ENCODE data around the gene PER2. TPM values are rescaled to one million over a fixed set of nuclear protein-coding genes. Genes with fewer than 3 reads are reported as not detected.

Gene PER2
- total RNA-seq, 2 donors from 2014 or later = 5.2 to 9.4 TPM

DNA sequence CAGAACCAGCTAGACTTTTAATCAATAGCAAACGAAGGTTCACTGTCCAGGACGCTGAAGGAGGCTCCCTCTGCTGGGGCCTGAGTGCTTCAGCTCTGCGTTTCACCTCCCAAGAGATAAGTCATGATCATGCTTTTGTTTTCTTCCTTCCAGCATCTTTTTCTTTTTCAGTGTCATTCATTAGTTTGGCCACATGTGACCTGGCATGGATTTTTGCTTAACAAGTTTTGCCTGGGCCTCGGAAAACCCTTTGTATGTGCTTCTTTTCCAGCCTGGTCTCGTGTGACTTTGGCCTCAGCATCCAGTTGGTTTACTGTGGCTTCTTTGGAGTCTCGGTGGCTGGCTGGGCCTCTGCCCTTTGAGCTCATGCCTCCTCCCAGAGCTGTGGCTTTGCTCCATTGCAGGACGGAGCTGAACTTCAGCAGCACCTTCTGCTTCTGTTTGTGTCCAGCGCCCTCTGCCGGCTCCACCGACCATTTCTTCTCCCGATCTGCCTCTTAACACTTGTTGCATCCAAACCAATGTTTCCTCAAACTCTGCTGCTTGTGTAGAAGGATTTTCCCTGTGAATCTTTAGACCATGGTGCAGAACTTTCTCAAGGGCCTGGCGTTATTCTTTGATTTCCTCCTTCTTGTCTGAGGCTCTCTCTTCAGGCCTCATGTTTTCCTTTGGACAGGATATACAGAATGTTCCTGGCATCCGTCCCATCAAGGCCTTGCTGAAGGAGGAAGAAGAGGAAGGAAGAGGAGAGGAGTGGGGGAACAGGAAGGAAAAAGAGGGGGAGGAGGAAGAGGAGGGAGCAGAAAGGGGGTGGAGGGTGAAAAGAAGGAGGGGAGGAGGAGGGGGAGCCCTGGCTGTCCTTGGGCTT is 25.0 kb downstream of the PER2 start:
- H3K4me1 ChIP-seq = peaks cover 0 to 38% of the 10 kb centered on the region in 2 donors
- no peaks in the 10 kb centered on the region for H3K27me3 ChIP-seq
- peak; percentile 97 for DNase-seq (ENCODE audit: low spot score)
- H3K9me3 ChIP-seq = no peaks in the 10 kb centered on the region
- H3K27ac ChIP-seq = peak overlapping the region; percentile 23 to 35
- TF ChIP-seq, protein P1, sequence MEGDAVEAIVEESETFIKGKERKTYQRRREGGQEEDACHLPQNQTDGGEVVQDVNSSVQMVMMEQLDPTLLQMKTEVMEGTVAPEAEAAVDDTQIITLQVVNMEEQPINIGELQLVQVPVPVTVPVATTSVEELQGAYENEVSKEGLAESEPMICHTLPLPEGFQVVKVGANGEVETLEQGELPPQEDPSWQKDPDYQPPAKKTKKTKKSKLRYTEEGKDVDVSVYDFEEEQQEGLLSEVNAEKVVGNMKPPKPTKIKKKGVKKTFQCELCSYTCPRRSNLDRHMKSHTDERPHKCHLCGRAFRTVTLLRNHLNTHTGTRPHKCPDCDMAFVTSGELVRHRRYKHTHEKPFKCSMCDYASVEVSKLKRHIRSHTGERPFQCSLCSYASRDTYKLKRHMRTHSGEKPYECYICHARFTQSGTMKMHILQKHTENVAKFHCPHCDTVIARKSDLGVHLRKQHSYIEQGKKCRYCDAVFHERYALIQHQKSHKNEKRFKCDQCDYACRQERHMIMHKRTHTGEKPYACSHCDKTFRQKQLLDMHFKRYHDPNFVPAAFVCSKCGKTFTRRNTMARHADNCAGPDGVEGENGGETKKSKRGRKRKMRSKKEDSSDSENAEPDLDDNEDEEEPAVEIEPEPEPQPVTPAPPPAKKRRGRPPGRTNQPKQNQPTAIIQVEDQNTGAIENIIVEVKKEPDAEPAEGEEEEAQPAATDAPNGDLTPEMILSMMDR (IDR thresholded peaks at IDR 0.05) = peak; percentile 73 to 85
- H3K36me3 ChIP-seq = peaks cover 75% of the 10 kb centered on the region
- no peak overlapping the region for H3K4me3 ChIP-seq

DNA sequence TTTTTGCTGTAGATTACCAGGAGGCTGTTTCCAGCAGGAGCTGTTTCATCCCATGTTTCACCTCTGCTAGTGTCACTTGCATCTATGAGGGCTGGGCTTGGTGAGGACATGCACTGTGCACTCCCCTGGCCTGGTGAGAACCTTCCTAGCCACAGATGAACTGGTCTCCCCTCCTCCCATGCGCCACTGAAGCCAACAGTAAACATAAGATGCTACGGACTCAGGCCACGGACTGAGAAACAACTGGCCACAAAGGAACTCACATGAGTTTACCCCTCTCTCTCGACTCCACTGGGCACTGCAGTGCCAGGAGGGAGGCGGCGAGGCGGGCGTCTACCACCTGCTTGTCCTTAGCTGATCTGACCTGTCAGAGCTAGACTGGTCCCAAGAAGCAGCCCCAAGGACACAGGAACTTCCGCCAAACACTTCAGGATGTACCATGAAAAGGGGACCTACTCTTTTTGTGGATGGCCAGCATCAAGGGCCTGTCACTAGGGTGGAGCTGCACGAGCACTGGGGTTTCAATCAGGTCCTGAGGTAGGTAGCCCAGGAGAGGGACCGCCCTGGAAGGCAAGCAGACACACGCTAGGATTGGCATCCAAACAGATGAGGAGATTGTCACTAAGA is 25.8 kb downstream of the PER2 start:
- Histone ChIP-seq H3K4me3 (no peak overlapping the region), H3K36me3 (peaks cover 75% of the 10 kb centered on the region), H3K27me3 (no peaks in the 10 kb centered on the region), H3K4me1 (peaks cover 0 to 38% of the 10 kb centered on the region in 2 donors), H3K27ac (peak overlapping the region; percentile 23 to 35), H3K9me3 (no peaks in the 10 kb centered on the region)
- no peak for DNase-seq (ENCODE audit: low spot score)
- TF ChIP-seq, protein P1 (IDR thresholded peaks at IDR 0.05) = no peak

DNA sequence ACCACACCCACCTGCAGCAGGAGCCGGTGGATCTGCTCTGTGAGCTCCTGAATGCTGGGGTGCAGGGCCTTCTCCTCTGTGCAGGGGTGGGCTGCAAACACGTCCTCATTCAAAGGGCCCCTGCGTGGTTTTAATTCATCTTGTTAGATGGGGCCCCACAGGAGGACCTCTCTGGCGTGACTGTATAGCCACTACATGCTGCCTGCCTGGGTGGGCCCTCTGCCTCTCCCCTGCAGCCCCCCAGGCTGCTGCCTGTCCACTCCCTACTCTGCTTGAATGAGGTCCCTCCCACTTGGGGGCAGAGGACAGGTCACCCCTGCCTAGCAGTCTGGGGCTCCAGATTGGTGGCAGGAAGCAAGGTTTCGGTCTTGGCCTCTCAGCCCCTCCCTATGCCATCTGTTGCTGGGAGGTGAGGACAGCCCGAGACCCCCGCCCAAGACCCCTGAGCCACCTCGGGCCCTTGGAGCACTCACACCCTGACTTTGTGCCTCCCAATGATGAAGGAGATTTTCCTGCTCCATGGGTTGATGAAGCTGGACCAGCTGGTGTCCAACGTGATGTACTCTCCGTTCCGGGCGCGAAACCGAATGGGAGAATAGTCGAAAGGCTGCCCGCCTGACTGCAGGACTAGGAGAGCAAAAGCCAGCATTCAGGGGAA is 26.6 kb downstream of the PER2 start:
- H3K27ac ChIP-seq = no peak overlapping the region
- H3K4me1 ChIP-seq = peaks cover 0 to 38% of the 10 kb centered on the region in 2 donors
- no peak for DNase-seq (ENCODE audit: low spot score)
- TF ChIP-seq, protein P1 (IDR thresholded peaks at IDR 0.05) = no peak
- H3K9me3 ChIP-seq = no peaks in the 10 kb centered on the region
- H3K27me3 ChIP-seq = no peaks in the 10 kb centered on the region
- H3K4me3 ChIP-seq = no peak overlapping the region
- H3K36me3 ChIP-seq = peaks cover 75% of the 10 kb centered on the region

GRCh38 chr2:238260883-238261282 is 27.5 kb downstream of the PER2 start:
- TF ChIP-seq, protein P1 (IDR thresholded peaks at IDR 0.05) = no peak
- no peaks in the 10 kb centered on the region for H3K9me3 ChIP-seq
- peaks cover 75% of the 10 kb centered on the region for H3K36me3 ChIP-seq
- H3K4me1 ChIP-seq = peaks cover 0 to 38% of the 10 kb centered on the region in 2 donors
- no peak overlapping the region for H3K4me3 ChIP-seq
- no peaks in the 10 kb centered on the region for H3K27me3 ChIP-seq
- no peak overlapping the region for H3K27ac ChIP-seq
- DNase-seq (ENCODE audit: low spot score) = no peak

DNA sequence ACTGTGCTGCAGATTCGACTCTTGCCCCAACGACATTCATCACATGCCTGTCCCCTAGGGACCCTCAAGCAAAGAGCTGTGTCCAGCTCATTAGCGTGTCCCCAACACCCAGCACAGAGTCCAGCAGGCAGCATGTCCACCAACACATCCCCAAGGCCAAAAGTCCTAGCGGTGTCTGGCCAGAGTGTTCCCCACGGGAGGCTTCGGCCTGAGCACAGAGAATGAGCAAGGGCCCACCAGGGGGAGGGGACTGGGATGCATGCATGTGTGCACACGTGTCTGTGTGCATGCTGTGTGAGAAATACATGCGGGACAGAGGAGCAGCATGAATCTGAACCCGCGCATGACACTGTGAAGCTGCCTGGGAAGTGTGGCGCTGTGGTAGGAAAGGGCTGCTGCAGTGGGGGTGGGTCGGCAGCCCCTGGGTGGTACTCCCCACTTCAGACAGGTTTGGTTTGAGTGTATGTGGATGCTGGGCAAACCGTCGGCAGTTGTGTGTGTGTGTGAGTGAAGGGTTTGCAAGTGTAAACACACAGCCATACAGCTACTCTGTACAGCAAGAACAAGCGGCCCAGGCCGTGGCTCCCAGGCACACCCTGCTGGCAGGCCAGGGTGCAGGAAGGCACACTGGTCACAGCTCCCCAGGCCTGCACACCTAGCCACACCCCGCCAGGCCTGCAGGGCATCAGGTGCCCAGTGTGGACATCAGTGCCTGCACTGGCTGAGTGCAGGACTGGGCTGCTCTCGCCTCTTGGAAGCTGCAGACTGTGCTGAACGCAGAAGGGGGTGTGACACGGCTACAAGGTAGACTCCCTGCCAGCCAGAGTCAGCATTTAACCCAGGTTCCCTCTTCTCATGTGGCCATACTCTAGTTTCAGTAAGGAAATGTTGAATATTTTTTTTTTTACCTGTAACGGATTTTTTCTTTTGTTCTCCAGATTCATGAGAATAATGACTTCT is 29.1 kb downstream of the PER2 start:
- peaks cover 77% of the 10 kb centered on the region for H3K36me3 ChIP-seq
- TF ChIP-seq, protein P1 (IDR thresholded peaks at IDR 0.05) = no peak
- H3K27ac ChIP-seq = no peak overlapping the region
- DNase-seq (ENCODE audit: low spot score) = no peak
- H3K27me3 ChIP-seq = no peaks in the 10 kb centered on the region
- peaks cover 0 to 34% of the 10 kb centered on the region in 2 donors for H3K4me1 ChIP-seq
- no peak overlapping the region for H3K4me3 ChIP-seq
- no peaks in the 10 kb centered on the region for H3K9me3 ChIP-seq

Data from right atrium auricular region (tissue), 2 donors.